Stimulated activated CD4-positive, alpha-beta T cell treated with anti-CD3 and anti-CD28 coated beads, Interleukin-1b, Interleukin-23, amount 100 ng/mL, for 48 hours (primary cell): ENCODE results near the gene RYR3.

Experiments used
- DNase-seq: peaks from one replicate; pipeline ENCODE4 v3.0.0-alpha.2; 2020

The RYR3 gene

DNA sequence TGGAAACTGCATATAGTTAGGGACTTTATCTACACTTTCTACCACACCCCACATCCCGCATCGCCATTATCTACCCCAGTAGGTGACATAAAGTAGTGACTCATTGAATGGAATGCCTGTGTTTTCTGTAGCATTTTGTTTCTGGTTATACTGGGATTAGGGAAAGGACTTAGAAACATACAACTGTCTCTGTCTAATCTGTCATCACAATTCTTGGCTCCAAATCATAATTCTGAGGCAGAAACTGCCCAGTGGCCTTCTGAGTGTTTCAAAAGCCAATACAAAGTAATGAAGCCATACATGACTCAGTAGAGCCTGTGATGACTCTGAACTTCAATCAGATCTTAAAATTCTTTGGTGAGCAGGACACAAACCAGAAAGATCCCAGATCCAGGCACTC, 541.8 kb downstream of the RYR3 start:
- DNase-seq, result no peak

DNA sequence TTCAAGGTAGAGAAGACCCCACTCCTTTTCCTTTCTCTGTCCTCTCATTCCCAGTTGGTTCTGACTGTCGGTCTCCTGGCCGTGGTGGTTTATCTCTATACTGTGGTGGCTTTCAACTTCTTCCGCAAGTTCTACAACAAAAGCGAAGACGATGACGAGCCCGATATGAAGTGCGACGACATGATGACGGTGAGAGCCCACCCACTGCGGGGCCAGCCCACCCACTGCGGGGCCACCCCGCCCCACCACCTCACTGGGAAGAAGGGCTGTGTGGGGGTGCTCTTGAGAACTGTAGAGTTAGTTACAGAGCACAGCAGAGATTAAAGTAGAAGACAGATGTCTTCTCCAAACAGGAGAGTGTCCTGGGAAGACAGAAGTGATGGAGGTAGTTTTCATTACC, 547.0 kb downstream of the RYR3 start:
- DNase-seq, result no peak

GRCh38 chr15:33858836-33859235, 548.1 kb downstream of the RYR3 start:
- DNase-seq, result no peak

DNA sequence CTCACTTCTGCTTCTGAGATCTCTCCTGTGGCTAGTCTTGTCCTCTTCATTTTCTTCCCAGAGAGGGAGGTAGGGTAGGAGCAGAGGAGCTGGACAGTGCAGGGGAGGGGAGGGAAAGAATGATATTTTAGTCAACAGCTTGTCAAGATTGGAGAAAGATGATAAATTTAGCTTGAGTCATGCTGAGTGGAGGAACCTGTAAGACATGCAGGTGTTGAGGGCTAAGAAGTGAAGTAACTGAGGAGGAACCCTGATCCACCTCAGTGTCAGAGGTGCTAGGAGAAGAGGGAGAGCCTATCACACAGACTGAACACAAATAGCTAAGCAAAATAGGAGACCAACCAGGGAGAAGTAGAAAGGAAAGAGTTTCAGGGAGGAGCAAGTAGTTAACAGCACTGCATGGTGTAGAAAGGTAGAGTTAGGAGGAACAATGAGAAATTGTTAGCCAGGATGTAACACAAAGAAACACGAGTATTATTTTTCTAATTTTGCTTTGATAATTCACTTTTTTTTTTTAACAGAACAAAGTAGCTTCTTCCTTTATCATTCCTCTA, 549.3 kb downstream of the RYR3 start:
- no peak for DNase-seq

DNA sequence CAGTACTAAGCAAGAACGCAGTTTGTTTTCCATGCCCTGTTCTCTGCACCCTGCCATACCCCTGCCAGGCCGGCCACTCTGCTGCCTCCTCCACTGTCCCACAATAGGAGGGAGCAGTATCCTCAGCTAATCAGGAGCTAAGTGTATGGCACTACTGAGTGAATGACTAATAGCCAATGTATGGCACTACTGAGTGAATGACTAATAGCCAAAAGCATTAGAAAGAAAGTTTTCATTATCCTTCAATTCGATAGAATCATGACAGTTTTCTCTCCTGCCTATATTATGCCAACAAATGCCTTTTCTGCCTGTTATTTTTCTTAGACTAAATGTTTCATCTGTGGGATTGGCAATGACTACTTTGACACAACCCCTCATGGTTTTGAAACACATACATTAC, 550.0 kb downstream of the RYR3 start:
- DNase-seq, result no peak

- DNase-seq, result no peak
Observed at GRCh38 chr15:33864360-33865075, 553.8 kb downstream of the RYR3 start.

- no peak for DNase-seq
Observed at GRCh38 chr15:33865416-33865815, 554.6 kb downstream of the RYR3 start.

DNA sequence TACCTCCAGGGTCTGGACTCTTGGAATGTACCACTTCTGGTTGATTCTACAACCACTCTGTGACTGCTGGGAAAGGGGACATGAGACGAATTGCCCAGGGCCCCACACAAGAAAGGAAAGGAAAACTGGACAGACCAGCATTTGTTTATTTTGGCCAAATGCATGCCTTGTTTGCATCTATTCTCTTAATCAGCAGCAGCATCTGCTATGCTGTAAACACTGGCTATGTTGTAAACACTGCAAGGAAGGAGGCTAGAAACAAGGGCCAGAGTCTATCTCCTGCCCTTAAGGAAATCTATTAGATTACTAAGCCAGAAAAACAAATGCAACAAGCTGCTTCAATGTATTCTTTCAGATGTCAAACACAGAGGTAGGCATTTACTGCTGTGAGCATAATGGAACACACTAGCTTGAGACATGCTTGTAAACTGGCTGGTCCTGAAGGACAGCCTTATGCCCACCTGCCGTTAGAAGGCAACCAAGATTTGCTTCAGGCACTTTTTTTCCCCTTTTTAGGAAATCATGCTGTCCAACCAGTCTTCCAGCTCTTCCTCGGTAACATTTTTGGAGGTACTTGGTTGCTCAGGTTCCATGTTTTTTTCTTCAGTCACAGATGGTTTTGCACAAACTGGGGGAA, 555.5 kb downstream of the RYR3 start:
- DNase-seq, result no peak

- no peak for DNase-seq
Observed at GRCh38 chr15:33871980-33872379, 561.2 kb downstream of the RYR3 start.

- no peak for DNase-seq
Observed at GRCh38 chr15:33872416-33873106, 561.8 kb downstream of the RYR3 start.

DNA sequence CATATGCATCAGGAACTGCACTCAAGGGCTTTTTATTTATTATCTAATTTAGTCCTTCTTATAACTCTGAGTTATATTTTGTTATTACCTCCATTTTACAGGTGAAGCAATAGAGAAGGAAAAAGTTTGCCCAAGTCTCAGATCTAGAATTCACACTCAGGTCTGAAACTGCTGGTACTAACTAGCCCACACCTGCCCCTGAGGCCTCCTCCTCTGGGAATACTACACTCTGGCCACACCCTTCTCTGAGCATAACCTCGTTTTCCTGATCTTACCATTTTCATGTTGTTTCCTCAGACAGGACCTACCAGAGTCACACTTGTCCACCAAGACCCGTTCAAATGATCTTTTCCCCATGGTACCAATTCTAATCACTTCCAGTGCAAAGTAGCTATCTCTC, 563.4 kb downstream of the RYR3 start:
- DNase-seq, result no peak

DNA sequence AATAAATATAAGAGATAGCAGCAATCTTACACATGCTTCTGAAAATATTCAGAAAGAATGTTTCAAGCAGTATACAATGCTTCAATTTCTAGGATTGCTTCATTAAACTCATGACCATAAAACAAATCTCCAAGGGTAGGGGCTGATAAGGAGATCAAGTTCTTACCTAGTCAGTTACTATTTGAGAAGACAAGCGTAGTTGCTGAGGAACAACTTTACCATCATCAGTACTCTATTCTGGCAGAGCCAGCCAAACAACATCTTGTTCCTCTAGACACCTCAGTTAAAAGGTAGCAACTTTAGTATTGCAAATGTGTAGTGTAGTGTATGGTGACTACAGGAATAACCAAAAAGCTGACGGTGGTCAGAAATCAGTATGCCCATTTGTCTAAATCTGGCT, 572.2 kb downstream of the RYR3 start:
- DNase-seq, result no peak

- no peak for DNase-seq
Observed at GRCh38 chr15:33888176-33888575, 577.4 kb downstream of the RYR3 start.

- no peak for DNase-seq
Observed at GRCh38 chr15:33894193-33894592, 583.4 kb downstream of the RYR3 start.

- no peak for DNase-seq
Observed at GRCh38 chr15:33902043-33902442, 591.3 kb downstream of the RYR3 start.

DNA sequence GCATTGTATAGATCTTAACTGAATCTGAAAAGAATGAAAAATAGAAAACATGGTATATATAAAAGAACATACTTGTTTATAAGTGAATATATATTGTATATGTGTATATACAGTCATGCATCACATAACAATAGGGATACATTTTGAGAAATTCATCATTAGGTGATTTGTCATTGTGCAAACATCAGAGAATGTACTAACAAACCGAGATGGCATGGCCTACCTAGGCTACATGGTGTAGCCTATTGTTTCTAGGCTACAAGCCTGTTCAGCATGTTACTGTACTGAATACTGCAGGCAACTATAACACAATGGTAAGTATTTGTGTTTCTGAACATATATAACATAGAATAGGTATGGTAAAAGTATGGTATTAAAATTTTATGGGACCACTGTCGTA, 592.9 kb downstream of the RYR3 start:
- DNase-seq, result no peak

DNA sequence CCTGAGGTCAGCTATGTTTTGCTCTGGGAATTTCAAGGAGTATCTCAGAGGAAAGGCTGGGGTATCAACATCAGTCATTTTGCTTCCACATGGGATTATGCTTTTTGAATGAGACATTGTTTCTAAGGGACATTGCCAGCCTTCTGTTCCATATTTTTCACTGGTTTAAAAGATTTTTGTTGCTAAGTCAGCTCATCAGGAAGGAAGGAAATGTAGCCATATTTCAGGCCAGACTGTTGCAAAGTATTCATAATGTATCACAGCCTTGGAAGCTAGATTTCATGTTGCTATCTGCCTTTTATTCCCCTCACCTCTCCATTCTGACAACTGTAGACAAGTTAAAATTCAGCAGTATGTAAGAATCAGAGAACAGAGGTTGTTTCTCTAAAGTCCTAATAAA, 596.6 kb downstream of the RYR3 start:
- DNase-seq, result no peak

GRCh38 chr15:33908406-33908805, 597.6 kb downstream of the RYR3 start:
- DNase-seq, result no peak

GRCh38 chr15:33910741-33911140, 600.0 kb downstream of the RYR3 start:
- DNase-seq, result no peak

- no peak for DNase-seq
Observed at GRCh38 chr15:33912326-33912725, 601.6 kb downstream of the RYR3 start.

DNA sequence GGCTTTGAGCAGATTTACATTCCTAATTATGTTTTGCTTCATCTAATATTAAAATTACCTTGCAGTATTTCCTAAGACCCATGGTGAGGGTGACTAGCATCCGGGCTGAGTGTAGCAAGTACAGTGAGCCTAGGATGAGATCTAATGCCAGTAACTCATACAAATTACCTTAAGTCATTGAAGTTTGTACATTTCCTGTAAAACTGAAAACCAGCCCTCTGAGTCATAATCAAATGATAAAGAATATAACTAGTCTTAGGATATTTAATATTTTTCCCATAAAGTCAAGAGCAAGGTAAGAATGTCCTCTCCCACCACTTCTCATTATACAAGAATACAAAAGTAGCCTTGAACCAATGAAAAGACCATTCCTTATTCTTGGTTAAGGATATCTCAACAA, 602.7 kb downstream of the RYR3 start:
- DNase-seq, result no peak
